HG03432 (cell line): ENCODE data around the gene OPCML.

ENCODE experiments used
- ATAC-seq: cut with Tn5 transposase; IDR thresholded peaks from one replicate; pipeline ENCODE4 v1.9.1; 2021; ENCODE audit warnings: mild to moderate bottlenecking, moderate library complexity; ENCODE audit not compliant: unreplicated experiment

Gene OPCML

DNA sequence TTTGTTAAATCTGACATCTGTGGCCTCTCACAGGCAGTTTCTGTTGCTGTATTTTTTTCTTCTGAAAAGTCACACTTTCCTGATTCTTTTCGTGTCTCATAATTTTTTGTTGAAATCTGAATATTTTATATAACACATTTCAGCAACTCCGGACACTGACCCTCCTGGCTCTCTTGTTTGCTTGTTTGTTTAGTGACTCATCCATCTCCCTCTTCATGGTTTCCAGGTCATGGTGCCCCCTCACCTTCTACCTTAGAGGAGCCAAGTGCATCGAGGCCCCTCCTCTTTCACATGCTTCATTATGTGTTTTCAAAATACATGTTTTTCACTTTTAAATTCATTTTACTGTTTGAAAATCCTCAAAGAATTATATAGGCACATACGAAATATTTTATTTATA is 562.4 kb downstream of the OPCML start:
- no peak for ATAC-seq

DNA sequence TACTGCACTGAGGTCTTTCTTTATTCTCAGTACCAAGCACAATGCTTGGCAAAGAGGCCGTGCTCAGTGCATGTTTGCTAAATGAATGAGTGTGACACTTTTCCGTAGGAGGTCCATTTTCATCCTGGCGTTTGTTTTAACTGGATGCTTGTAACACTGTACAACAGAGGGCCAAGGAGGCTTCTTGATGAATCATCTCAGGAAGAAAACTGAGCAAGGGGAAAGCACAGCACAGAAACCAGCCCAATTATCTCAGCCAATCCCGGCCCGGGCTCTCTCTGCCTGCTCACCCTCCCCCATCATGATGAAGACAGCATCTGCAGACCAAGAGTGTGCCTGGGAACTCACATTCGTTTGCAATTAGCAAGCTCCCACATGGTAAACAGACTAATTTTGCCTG is 570.3 kb downstream of the OPCML start:
- no peak for ATAC-seq

DNA sequence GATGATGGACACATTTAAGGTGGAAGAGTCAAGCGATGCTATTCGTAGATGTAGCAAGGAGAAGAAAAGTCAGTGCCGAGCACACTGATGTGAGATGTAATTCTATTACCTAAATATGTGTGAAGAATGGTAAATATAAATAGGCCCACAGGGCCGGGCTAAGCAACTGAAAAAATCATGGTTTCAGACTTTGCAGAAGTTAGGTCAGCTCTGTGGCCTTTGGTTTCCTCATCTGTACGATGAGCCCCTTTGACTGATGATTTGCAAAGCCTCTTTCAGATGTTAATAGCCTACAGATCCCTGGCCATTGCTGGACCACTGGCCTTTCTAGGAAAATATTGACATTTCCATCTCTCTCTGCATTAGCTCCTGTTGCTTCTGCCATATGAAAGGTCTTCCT is 570.8 kb downstream of the OPCML start:
- ATAC-seq = no peak

DNA sequence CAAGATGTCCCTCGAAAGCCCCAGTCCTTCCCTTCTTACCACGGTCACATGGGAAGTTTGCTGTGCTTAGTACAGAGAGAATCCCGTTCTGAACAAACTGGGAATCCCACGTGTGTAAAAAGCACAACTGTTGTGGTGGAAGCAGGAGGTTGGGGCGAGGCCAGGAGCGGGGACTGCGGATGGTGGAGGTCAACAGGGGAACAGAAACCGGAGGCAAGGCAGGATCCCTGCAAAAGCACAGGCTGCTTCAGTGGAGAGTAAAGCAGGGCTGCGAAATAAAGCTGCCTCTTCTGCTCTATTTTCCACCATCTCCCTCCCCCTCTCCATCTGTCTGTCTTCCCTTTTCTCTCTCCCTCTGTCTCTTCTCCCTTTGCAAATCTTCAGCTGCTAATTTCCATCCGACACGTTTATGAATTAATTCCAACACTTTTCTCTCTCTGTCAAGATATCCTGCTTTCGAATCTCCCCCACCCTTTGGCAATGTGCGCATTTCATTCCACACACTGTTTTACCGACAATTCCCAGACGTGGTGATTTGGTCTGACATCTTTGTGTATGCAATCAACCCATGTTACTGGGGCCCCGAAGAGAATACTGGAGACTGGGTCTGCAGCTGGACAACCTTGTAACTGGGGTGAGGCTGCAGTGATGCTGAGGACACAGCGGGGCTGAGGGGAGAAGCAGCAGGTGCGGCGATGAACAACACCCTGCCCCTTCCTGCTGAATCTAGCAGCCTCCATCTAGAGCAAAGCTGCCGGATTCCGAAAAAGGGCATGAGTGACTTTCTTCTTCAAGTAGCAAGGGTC is 571.8 kb downstream of the OPCML start:
- no peak for ATAC-seq

DNA sequence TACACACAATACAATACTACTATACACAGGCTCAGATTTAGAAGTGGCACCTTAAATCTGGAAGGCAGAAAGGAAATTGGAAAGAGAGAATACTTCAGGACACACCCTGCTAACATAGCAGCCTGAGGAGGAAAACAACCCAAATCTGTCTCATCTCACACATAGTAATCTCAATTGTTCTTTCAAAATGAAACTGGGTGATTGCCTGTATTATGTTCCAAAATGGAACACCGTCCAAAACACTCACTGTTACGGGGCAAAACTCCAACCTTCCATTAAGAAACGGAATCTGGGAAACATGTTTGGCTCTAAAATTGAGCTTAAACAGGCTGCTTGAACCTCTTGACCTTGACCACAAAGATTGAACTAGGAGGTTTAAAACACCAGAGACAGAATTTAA is 572.6 kb downstream of the OPCML start:
- ATAC-seq = no peak

DNA sequence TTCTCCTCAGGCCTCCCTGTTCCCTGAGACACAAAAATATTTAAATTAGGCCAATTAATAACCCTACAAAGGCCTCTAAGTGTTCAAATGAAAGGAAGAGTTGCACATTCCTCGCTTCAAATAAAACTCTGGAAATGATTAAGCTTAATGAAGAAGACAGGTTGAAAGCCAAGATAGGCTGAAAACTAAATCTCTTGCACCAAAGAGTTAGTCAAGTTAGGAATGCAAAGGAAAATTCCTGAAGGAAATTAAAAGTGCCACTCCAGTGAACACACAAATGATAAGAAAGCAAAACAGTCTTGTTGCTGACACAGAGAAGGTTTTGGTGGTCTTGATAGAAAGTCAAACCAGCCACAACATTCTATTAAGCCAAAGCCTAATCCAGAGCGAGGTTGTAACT is 574.4 kb downstream of the OPCML start:
- ATAC-seq = no peak

DNA sequence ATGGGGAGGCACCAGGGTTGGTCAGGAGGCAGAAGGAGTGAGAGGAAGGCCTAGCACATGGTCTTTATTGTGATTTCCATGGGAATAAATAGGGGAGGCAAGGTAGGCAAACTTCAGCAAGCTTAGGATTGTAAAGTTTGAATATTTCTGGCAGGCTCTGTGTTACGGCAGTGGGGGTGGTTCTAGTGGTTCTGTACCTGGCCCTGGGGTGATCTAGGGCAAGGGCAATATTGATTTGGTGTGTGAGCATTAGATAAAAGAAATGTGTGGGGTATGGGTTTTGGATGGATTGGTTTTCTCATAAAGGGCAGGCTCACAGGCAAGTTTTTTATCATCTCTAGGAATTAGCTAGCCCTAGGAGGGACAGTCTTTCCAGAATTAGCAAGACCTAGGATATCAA is 584.0 kb downstream of the OPCML start:
- ATAC-seq = no peak

DNA sequence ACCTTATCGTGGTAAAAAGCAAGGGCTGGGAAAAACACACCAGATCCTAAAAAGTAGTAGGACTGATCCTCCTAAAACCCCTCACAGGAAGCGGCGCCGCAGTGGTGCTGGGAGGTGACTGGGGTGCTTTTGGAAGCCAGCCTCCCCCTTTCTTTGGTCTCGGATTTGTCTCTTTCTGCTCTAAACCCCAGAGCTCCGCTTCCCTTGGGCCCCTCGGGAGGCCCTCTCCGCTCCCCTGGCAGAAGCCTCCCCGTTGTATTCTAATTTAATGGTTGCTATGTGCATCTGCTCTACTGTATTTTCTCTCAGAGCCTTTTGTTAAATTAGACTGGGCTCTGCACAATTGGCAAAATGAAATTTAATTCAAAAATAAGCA is 587.7 kb downstream of the OPCML start:
- ATAC-seq = no peak

DNA sequence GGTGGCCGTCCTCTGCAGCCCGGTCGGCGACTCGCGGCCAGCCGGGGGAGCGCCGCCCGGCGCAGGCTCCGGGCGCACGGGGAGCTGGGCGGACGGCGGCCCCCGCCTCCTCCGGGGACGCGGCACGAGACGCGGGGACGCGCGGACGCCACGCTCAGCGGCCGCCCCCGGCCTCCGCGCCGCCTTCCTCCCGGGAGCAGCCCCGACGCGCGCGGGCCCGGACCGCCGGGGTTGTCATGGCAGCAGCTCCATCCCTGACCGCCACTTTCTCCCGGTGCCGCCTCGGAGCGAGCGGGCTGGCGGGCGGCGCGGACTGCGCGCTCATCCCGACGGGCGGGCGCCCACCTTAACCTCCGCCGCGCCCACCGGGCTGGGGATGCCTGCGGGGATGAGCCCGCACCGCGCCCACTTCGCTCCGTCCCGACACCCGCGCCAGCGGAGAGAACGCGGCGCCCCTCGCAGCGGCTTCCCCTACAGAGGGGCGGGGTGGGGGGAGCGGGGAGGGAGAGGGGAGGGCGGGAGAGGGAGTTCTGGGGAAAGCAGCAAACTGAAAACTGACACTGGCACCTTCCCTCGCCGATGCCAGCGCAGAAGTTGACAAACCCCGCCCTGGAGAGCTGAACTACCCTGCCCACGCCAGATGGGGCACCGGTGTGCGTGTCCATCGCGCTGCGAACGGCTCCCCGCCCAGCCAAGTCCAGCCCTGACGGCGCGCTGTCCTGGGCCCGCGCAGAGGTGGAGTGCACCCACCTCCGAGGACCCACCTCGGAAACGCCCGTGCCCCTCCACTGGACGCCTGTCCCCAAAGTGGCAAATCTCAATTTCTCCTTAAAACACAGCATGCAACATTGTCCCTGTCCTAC is 588.4 kb downstream of the OPCML start:
- no peak for ATAC-seq

DNA sequence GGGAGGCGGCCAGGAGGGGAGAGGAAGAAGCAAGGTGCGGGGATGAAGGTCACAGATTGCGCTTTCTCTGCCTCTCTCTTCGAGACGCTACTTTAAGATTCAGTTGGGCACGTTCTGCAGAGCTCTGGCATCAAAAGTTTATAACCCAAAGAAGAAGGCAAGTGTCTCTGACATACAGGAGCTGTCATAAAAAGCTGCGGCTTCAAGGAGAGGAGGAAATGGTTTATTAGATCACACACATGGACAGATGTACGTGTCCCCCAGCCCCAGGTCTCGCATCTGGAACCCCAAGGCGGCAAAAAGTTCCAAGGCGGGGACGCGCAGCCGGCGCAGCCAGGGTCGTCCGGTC is 589.0 kb downstream of the OPCML start:
- no peak for ATAC-seq

DNA sequence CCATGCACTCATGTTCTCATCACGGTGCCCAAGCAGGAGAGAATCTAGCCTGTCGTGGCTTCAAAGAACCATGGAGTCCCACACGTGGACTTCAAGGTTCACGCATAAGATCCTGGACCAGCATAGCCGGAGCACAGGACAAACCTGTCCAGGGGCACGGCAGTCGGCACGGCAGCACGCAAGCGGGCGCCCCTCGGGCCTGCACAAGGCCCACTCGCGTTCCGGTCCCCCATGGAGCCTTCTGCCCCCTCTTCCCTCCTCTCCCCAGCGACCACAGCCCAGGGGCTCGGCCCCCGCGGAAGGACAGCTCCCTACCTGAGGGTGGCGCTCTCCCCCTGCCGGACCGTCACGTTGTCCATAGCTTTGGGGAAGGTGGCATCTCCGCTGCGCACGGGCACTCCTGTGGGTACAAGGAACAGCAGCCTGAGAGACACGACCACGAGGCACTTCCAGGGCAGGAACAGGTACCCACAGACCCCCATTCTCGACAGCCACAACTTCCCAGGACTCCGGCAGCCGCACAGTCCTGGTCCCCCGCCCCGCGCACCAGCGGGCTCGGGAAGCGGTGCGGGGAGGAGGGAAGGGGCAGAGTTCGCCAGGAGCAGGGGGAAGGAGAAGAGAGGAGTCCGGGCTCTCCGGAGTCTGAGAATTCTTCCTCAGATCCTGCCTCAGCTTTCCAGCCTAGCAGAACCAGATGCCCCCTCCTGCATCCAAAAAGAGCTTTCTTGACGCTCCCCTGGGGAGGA is 589.5 kb downstream of the OPCML start:
- no peak for ATAC-seq

DNA sequence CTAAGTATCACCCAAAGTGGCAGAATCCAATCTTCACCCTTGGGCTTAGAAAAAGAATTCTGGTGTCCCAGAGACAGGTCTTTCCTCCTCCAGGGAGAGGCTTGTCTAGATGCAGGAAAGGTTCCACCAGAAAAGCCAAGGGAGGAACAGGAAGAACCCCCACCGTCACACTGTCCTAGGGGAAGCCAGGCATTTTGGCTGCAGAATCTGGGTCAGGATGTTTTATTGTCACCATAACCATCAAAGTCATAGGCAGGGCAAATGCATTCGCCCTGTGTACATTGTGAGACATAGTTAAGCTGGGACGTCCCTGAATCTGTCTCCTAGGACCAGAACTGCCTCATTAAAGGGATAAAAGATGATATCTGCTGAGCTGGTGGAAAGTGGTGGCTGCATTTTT is 590.5 kb downstream of the OPCML start:
- ATAC-seq = no peak

DNA sequence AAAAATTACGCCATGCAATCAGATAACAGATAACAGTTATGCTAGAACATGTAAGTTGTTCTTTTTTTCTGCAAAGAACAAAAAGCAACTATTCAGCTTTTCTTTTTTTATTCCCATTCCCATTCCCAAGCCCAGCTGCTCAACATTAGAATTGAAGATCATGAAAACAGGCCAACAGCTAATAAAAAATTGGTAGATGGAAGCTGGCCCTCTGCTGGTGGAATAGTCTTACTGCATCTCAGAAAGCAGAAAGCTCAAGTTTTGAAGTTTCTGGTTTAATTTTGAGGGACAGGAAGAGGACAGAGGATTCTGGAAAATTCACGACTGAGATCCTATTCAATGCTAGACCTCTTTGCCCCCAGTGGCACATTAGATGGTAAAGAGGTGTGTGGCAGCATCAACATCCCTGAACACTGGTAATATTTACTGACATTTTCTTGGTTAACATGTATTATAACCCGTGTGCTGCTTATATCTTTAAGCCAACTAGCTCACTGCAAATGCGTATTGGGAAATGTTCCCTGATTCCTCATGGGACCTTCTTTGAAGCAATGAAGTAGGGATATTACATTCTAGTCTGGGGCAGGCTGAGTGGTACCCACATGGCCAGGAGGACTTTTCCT is 591.2 kb downstream of the OPCML start:
- no peak for ATAC-seq

DNA sequence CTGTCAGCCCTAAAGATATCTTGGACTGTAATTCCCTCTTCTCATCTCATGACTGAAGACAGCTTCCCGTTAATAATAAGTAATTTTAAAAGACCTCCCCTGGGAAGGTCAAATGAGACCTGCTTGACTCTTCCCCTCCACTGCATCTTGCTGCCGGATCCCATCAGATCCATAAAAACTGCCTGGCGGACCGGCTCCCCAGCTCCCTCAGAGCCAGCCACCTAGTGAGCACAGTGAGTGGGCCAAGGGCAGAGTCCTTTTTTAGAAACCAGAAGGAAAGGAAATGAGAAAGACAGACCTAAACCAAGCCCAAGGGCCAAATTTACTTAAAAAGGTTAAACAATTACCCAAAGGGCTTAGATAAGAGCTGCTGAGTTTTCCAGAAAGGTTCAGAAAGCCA is 595.3 kb downstream of the OPCML start:
- no peak for ATAC-seq

DNA sequence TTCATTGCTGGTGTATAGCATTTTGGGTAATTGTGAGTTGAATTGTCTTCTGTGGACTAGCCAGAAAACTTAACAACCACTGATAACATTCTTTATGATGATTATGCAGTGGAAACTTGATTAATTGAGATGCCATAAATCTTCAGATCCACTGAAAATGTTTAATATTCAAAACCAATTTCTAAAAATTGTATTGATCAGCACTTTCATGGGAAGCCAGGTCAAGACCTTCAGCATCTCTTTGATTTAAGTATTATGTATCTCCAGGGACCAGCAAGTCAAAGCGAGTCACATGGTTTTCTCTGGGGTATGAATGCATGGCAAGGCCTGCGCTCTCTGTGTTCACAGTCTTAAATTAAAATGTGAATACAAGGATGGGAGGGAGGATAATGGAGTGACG is 596.9 kb downstream of the OPCML start:
- no peak for ATAC-seq

DNA sequence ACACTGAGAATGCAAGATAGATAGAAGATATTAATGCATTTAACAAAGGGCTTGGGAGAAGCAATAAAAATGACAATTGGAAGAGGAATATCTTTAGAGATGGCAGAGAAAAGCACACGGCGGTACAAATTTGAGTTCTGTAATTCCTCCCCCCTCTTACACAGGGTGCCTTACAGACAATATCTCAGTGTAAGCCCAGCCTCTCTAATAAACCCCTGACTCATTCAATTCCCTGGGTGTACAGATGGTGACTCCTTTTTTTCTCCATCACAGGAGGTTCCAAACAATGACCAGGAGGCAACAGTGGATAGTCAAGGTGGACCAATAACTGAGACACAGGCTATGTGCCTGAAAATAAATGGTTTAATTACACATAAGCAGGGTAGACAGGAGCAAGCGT is 598.6 kb downstream of the OPCML start:
- ATAC-seq = no peak

DNA sequence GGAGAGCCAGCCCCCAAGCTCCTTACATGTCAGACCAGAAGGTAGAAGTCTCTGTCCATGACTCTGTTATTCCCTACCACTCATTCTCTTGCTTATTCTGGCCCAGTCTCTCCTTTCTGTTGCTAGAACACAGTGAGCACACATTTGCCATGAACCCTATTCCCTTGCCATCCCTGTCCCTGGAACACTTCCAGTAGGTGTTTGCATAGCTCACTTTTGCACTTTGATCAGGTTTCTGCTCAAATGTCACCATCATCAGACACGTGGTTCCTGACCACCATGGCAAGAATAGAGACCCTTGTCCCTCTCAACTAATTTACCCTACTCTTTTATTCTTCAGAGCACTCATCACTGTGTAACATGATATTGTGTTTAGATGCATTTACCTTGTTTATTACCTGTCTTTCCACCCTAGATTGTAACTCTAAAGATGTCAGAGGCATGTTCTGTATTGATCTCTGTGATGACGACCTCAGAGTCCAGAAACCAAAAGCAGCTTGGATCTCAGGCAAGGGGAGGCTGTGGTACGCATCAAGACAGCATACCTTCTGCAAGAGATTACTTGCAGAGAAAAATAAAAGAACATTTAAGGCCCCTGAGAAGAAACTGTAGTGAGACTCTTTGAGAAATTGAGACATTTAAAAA is 606.4 kb downstream of the OPCML start:
- ATAC-seq = no peak

DNA sequence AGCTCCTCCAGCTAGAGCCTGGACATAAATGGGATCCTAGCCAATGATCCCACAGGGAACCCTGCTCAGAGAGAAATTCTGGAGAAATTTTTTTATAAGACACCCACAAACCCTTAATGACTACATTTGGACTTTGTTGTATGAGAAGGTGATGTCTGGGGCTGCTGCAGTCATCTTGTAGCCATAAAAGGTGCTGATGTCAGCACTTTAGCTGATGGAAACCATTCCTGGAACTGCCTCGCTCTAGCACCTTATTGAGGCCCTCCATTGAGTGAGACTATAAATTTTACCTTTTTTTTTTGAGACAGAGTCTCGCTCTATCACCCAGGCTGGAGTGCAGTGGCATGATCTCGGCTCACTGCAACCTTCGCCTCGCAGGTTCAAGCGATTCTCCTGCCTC is 610.7 kb downstream of the OPCML start:
- no peak for ATAC-seq

DNA sequence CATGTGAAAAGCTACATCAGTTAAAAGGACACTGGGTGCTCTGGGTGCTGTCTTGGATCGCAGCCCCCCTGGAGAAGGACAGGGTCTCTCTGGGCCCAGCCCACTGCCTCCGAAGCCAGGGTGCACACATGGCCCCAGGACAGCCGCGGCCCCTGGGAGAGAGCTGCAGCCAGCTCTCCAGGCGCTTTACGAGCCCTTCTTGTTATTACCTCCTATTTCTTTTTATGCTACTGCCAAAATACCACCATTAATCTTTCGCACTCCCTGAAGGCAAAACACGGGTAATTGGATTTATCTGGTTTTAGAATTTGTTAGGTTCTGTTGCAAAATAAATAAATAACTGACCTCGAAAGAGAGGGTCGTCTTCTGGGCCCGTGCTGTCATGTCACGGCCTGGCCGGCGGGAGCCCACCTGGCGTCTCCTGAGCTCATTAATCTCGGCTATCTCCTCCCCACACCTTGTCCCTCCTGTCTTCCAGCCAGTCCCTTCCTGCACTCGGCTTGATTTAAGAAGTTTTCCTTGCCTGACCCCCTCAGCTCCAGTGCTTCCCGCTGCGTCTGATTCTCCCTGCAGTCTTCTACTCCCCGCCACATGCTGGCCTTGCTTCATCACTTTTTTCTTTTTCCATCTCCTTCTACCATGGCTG is 611.7 kb downstream of the OPCML start:
- no peak for ATAC-seq

DNA sequence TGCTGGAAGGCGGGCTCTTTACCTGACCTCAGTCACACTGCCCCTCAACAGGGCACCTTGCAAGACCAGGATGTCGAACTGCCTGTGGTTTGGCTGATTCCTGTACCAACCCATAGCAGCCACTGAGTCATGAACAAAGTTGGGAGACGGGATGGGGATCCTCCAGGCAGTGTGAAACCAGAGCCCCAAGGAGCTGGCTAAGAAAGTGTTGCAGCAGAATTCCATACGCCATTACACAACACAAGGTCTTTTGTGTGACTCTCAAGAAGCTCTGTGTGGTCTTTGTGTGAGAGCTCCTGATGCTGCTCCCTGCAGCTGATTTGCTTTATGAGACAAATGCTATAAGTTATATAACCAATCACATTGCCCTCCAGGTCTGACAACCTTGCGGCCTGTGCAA is 617.7 kb downstream of the OPCML start:
- no peak for ATAC-seq
